ENCODE results near the gene TOP1.
"Not testable (repeated sequence)": the region's sequence is repeated elsewhere in the genome, so short reads cannot be mapped to it uniquely, and the experiment has no call there.

Gene TOP1

DNA sequence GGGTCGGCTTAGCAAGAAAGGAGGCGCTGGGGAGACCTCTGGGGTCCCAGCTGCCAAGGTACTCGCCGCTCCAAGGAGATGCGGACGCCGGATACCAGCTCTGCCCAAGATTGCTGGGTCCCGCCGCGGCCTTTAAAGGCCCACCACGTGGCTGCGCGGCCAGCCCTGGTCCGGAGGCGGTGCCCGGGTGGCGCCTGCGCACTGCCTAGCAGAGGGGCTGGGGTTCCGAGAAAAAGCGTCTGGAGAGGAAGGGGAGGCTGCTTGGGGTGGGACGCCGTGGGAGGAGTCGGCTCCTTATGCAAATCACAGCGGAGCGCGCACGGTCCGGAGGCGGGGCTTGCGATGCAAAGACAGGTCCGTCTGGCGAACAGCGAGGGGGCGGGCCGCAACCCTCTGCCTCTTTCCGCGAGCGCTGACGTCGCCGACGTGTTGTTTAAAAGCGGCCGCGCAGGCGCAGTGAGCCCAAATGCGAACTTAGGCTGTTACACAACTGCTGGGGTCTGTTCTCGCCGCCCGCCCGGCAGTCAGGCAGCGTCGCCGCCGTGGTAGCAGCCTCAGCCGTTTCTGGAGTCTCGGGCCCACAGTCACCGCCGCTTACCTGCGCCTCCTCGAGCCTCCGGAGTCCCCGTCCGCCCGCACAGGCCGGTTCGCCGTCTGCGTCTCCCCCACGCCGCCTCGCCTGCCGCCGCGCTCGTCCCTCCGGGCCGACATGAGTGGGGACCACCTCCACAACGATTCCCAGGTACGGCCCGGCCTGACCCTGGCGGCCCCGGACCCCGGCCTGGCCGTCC is at the start of gene TOP1:
Gene TOP1 (plus strand): TSS at position 464 of the 791 bp plus-strand sequence. CDS start 246 bp downstream, at position 710.
- DNase-seq, result peak; percentile 100

GRCh38 chr20:40979247-40979646 is 49.4 kb upstream of the TOP1 start:
- DNase-seq, result no peak

DNA sequence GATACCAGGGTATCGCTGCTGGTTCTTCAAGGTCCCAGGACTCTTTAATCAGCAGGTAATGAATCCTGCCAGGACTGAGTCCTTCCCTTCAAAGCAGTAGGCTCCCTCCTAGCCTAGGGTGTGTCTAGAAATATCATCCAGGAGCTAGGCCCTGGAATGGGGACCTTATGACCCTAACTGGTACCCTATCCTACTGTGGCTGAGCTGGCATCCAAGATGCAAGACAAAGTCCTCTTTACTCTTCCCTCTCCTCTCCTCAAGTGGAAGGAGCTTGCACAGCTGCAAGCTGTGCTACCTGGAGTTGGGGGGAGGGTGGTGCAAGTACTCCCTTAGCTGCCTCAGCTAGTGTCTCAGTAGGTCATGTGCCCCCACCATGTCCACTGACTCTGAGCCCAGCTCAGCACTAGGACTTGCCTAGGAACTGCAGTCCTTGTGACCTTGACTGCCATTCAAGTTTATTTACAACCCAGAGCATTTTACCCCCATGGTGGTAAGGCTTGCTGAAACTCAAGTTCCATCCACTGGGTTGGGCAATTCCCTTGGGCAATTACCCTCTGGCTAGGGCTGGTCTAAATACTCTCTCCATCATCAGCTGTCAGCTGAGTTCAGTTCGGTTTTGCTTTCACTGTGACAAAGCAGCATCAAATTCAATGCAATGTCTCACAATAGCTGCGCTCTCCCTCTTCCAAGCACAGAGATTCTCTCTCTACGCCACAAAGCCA is 48.4 kb upstream of the TOP1 start:
- DNase-seq, result no peak

DNA sequence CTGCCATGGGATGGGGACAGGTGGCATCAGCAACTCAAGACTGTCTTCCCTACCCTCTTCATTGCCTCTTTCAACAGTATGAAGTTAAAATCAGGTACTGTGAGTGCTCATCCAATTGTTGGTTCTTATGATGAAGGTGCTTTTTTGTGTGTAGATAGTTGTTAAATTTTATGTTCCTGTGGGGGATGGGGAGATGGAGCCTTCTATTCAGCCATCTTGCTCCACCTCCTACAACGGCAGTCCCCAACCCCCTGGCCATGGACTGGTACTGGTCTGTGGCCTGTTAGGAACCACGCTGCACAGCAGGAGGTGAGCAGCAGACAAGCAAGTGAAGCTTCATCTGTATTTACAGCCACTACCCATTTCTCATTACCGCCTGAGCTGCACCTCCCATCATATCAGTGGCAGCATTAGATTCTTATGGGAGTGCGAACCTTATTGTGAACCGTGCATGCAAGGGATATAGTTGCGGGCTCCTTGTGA is 47.8 kb upstream of the TOP1 start:
- DNase-seq, result no peak

- DNase-seq, result no peak
These were observed 46.0 kb upstream of the TOP1 start for GRCh38 chr20:40982415-40983145.

DNA sequence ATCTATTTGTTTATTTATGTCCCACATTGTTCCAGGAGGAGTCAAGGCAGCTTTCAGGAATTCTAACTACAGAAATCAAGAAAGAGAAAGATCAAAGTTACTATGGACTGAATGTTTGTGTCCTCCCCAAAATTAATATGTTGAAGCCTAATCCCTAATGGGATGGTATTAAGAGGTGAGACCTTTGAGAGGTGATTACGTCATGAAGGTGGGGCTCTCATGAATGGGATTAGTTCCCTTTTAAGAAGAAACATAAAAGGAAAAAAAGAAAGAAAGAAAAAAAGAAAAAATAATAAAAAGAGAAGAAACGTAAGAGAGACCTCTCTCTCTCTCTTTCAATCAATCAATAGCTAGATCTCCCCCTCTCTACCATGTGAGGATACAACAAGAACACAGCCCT is 44.7 kb upstream of the TOP1 start:
- no peak for DNase-seq

DNA sequence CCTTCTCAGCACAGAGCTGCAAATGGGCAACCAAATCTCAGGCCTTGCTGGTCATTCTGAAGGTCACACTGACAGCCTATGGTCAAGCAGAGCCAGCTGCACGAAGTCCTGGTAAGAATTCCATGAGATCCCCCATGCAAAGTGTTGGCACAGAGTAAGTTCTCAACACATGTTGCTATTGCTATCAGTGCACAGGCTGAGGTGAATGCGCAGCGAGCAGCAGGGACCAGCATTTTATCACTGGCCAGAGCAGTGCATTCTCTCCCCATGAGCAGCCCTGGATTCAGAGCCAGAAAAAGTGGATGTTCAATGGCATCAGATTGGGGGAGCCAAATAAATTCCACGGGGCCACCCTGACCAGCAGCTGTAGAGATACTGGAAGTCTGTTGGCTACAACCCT is 44.1 kb upstream of the TOP1 start:
- no peak for DNase-seq

- DNase-seq, result no peak
These were observed 41.8 kb upstream of the TOP1 start for GRCh38 chr20:40986774-40987173.

GRCh38 chr20:40990542-40991120 is 38.0 kb upstream of the TOP1 start:
- DNase-seq, result peak; percentile 64 to 68

- no peak for DNase-seq
These were observed 37.3 kb upstream of the TOP1 start for GRCh38 chr20:40991181-40991889.

GRCh38 chr20:40992349-40993113 is 36.1 kb upstream of the TOP1 start:
- no peak for DNase-seq

GRCh38 chr20:40993794-40994540 is 34.7 kb upstream of the TOP1 start:
- no peak for DNase-seq

DNA sequence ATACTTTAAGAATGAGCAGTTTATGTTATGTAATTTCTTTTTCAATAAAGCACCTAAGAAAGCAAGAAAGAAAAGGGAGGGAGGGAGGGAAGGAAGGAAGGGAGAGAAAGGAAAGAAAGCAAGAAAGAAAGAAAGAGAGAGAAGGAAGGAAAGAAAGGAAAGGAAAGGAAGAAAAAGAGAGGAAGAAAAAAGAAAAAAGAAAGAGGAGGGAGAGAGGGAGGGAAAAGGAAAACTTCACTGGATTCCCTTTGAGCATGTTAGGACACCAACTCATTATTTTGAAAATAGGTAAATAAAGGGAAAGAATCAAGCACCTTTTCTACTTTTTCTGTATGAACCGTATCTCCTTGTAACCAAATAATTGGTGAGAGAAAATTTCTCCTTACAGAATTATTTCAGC is 32.3 kb upstream of the TOP1 start:
- DNase-seq, result no peak

GRCh38 chr20:40997116-40997515 is 31.5 kb upstream of the TOP1 start:
- no peak for DNase-seq

GRCh38 chr20:40999841-41000240 is 28.8 kb upstream of the TOP1 start:
- DNase-seq, result no peak

- no peak for DNase-seq
These were observed 28.0 kb upstream of the TOP1 start for GRCh38 chr20:41000628-41001027.

DNA sequence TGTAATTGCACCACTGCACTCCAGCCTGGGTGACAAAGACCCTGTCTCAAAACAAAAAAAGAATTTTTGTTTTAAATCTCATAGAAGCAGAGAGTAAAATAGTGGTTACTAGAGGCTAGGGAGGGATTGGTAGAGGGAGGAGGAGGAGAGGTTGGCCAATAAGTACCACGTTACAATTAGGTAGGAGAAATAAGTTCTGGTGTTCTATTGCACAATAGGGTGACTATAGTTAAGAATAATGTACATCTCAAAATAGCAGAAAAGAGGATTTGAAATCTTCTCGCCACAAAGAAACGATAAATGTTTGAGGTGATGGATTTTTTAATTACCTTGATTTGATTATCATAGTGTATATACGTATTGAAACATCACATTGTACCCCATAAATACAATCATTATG is 27.1 kb upstream of the TOP1 start:
- no peak for DNase-seq

DNA sequence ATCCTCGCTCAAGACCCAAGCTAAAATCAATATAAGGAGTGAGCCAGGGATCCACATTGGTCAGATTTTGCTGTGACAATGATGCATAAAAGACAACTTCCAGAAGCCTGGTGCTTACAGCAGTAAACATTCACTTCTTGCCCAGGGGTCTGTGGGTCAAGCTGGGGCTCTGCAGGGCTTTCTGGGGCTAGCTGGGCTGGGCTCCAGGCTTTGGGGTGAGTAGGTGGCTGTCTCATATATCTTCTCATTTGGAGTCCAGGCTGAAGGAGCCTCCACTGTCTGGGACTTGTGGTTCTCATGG is 25.8 kb upstream of the TOP1 start:
- DNase-seq, result no peak

DNA sequence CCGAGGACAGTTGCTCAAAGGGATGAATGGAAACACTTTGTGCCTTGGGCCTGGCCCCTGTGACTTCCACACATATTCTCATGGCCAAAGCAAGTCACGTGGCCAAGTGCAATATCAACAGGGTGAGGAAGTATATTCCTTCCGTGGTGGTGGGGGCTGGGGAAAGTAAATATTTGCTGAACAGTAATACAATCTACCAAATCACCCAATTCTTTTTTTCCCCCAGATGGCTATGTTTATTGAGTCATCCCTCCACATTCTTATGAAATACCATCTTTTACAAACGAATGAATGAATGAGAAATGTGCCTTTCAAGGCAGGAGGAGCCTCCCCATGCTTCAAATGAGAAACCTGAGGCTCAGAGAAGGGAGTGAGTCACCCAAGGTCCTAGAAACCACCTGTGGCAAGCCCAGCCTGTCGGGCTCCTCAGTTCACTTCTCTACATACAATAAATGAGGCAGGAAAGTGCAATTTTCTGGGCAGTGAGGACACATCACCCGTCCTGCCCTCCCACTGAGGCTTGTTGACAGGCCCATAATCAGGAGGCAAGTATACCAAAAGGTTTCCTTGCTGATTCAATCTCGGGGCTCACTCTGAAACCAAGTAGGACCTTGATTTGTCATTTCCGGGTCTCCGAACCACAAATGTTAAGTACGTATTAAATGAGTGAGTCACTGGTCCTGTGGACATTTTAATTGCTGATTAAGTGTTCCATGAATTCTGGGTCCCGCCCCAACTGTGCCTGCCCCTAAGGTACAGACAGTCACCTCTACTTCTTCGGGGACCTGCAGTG is 25.3 kb upstream of the TOP1 start:
- DNase-seq, result peak; percentile 68 to 70

DNA sequence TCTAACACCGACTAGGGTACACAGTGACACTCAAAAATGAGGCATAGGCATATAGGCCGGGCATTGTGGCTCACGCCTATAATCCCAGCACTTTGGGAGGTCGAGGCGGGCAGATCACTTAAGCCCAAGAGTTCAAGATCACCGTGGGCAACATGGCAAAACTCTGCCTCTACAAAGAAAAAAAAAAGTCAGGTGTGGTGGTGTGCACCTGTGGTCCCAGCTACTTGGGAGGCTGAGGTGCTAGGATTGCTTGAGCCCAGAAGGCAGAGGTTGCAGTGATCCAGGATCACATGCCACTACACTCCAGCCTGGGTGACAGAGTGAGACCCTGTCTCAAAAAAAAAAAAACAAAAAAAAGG is 24.7 kb upstream of the TOP1 start:
- not testable (repeated sequence) for DNase-seq
